Calu3 (cell line): ENCODE measurements around the gene ALDH3A2. TPM values are rescaled to one million over a fixed set of nuclear protein-coding genes. Genes with fewer than 3 reads are reported as not detected.
A peak's percentile ranks its signal among the peaks of the same experiment; 100 is the strongest.

Experiments
- BruUV-seq: library from RNA; stranded (reverse); fragments of 400-500 nt; replicated peaks from 2 replicates; lab custom pipeline; 2021; lab: Mats Ljungman, UMichigan
- CTCF ChIA-PET: fragments of 300-600 bp; sonication (Branson Sonifier 250); formaldehyde crosslinking; loops from one replicate; lab custom pipeline; 2022; ENCODE audit warnings: antibody characterized with exemption; lab: Charles Lee
- DNase-seq: peaks from one replicate; pipeline ENCODE4 v3.0.0; 2022
- H3K27ac Mint-ChIP-seq: one replicate; pipeline ENCODE4 v1.8.0; 2022; ENCODE audit warnings: mixed read lengths; ENCODE audit not compliant: unreplicated experiment
- H3K27me3 Mint-ChIP-seq: one replicate; pipeline ENCODE4 v1.8.0; 2022; ENCODE audit warnings: mixed read lengths; ENCODE audit not compliant: unreplicated experiment
- H3K36me3 Mint-ChIP-seq: one replicate; pipeline ENCODE4 v1.8.0; 2022; ENCODE audit warnings: mild to moderate bottlenecking, moderate library complexity, mixed read lengths; ENCODE audit not compliant: insufficient read depth, unreplicated experiment
- H3K4me1 Mint-ChIP-seq: one replicate; pipeline ENCODE4 v1.8.0; 2022; ENCODE audit warnings: mild to moderate bottlenecking, low read depth, mixed read lengths; ENCODE audit not compliant: unreplicated experiment
- H3K4me3 Mint-ChIP-seq: one replicate; pipeline ENCODE4 v1.8.0; 2022; ENCODE audit warnings: mild to moderate bottlenecking, low read depth, moderate library complexity, mixed read lengths; ENCODE audit not compliant: unreplicated experiment
- H3K9me3 Mint-ChIP-seq: one replicate; pipeline ENCODE4 v1.8.0; 2022; ENCODE audit warnings: low read depth, mixed read lengths; ENCODE audit not compliant: unreplicated experiment
- intact Hi-C: fragments of 100-400 bp; cut with micrococcal nuclease; formaldehyde crosslinking; loops from one replicate; pipeline ENCODE4 v1.10.0; 2022; ENCODE audit not compliant: unreplicated experiment
- total RNA-seq: library from RNA; stranded (reverse); gene quantifications from 2 replicates; pipeline ENCODE4 v1.2.3, GENCODE V29; 2022
- TF ChIP-seq, protein P1 (sequence below): fragments of 200-600 bp; IDR thresholded peaks from one replicate; pipeline ENCODE4 v1.8.0; 2022; ENCODE audit warnings: antibody characterized with exemption; ENCODE audit not compliant: unreplicated experiment

The ALDH3A2 gene
- total RNA-seq, 1 experiment from 2014 or later: 32.4 TPM

DNA sequence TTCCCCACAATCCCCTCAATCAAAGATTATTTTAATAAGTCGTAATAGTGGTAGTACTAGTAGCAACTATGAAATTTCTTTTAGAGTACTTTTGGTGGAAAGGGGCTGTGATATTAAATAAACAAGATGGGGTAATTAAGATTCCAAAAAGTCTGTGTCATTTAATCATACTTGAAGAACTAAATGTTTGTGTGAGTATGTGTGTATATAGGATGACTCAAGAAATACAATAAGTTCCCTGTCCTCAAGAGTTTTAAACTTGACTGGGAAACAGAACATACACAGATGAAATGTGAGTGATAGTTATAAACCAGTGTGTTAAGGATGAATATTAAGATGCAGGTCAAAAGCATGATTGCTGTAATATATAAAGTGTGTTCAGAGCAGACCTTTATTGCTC is 2.3 kb downstream of the ALDH3A2 start:
- CTCF ChIA-PET: no interaction called here
- no TSS peak for BruUV-seq
- H3K36me3 Mint-ChIP-seq: peaks cover 32% of the 10 kb centered on the region
- peak overlapping the region; percentile 75 for H3K4me3 Mint-ChIP-seq
- peaks cover 37% of the 10 kb centered on the region for H3K4me1 Mint-ChIP-seq
- no peak for DNase-seq
- peak overlapping the region; percentile 36 for H3K27ac Mint-ChIP-seq
- intact Hi-C loops: loop anchor here (10.0 kb wide), 1 partner anchor 94 kb away; the partner anchor contains the start of gene ALDH3A1
- H3K9me3 Mint-ChIP-seq: no peaks in the 10 kb centered on the region
- H3K27me3 Mint-ChIP-seq: no peaks in the 10 kb centered on the region
- TF ChIP-seq, protein P1, sequence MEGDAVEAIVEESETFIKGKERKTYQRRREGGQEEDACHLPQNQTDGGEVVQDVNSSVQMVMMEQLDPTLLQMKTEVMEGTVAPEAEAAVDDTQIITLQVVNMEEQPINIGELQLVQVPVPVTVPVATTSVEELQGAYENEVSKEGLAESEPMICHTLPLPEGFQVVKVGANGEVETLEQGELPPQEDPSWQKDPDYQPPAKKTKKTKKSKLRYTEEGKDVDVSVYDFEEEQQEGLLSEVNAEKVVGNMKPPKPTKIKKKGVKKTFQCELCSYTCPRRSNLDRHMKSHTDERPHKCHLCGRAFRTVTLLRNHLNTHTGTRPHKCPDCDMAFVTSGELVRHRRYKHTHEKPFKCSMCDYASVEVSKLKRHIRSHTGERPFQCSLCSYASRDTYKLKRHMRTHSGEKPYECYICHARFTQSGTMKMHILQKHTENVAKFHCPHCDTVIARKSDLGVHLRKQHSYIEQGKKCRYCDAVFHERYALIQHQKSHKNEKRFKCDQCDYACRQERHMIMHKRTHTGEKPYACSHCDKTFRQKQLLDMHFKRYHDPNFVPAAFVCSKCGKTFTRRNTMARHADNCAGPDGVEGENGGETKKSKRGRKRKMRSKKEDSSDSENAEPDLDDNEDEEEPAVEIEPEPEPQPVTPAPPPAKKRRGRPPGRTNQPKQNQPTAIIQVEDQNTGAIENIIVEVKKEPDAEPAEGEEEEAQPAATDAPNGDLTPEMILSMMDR: no peak

DNA sequence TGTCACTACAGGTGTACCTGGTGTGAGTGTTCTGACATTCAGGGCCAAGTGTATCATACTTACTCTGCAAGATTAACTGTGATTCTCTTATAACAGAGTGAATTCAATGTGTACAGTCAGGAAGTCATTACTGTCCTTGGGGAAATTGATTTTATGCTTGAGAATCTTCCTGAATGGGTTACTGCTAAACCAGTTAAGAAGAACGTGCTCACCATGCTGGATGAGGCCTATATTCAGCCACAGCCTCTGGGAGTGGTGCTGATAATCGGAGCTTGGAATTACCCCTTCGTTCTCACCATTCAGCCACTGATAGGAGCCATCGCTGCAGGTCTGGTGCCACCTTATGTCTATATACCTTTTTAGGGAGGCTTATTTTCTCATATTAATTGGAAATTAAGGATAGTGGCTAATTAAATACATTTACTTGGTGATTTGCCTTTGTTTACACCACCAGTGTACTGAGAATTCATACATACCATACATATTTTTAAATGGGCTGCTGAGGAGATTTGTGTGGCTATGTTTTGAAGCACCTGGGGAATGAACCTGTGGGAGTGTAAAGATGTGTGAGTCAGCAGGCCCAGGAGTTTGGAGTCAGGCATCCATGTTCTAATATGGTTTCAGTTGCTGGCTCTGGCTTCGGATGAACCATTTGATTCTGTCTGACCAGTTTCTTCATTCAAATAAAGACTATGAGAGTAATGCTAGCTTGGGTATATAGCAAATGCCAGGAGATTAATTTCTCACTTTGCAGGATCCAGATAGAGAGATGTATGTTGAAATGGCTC is 3.1 kb downstream of the ALDH3A2 start:
- CTCF ChIA-PET: no interaction called here
- peaks cover 32% of the 10 kb centered on the region for H3K36me3 Mint-ChIP-seq
- peaks cover 35% of the 10 kb centered on the region for H3K4me1 Mint-ChIP-seq
- peak overlapping the region; percentile 17 for H3K4me3 Mint-ChIP-seq
- peak overlapping the region; percentile 73 for H3K27ac Mint-ChIP-seq
- H3K9me3 Mint-ChIP-seq: no peaks in the 10 kb centered on the region
- no TSS peak for BruUV-seq
- DNase-seq: no peak
- intact Hi-C loops: loop anchor here (10.0 kb wide), 1 partner anchor 93 kb away; the partner anchor contains the start of gene ALDH3A1
- TF ChIP-seq, protein P1: no peak
- no peaks in the 10 kb centered on the region for H3K27me3 Mint-ChIP-seq

DNA sequence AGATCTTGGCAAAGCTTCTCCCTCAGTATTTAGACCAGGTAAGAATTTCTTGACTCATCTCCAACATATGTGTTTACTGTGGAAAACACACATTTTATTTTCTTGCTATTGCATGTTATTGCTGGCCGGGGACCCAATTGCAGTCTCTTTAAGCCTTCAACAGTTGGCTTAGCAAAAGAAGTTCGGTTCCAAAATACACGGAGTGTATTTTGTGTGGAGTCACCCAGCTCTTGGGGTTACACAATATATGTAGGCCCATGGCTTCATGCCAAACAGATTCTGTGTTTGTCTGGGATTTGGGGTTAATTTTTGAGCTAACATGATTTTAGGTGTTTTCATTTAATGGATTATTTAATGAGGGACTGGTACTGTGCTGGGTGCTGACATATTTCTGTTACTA is 4.0 kb downstream of the ALDH3A2 start:
- intact Hi-C loops: loop anchor here (10.0 kb wide), 1 partner anchor 92 kb away; the partner anchor contains the start of gene ALDH3A1
- Mint-ChIP-seq H3K9me3 (no peaks in the 10 kb centered on the region), H3K27ac (no peak overlapping the region), H3K4me3 (no peak overlapping the region), H3K4me1 (peaks cover 26% of the 10 kb centered on the region), H3K27me3 (no peaks in the 10 kb centered on the region), H3K36me3 (peaks cover 26% of the 10 kb centered on the region)
- no peak for DNase-seq
- TF ChIP-seq, protein P1: no peak
- CTCF ChIA-PET: no interaction called here
- BruUV-seq: no TSS peak

DNA sequence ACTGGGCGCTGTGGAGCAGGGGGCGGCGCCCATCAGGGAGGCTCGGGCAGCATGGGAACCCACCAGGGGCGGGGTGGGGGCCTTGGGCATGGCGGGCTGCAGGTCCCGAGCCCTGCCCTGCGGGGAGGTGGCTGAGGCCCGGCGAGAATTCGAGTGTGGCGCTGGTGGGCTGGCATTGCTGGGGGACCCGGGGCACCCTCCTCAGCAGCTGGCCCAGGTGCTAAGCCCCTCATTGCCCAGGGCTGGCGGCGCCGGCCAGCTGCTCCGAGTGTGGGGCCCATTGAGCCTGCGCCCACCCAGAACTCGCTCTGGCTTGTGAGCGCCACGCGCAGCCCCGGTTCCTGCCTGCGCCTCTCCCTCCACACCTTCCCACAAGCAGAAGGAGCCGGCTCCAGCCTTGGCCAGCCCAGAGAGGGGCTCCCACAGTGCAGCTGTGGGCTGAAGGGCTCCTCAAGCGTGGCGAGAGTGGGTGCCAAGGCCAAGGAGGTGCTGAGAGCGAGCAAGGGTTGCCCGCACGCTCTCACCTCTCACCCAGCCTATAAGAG is 5.9 kb downstream of the ALDH3A2 start:
- no peak overlapping the region for H3K27ac Mint-ChIP-seq
- intact Hi-C loops: loop anchor here (10.0 kb wide), 1 partner anchor 90 kb away; the partner anchor contains the start of gene ALDH3A1
- DNase-seq: no peak
- peaks cover 7% of the 10 kb centered on the region for H3K36me3 Mint-ChIP-seq
- no TSS peak for BruUV-seq
- H3K27me3 Mint-ChIP-seq: no peaks in the 10 kb centered on the region
- CTCF ChIA-PET: no interaction called here
- no peak overlapping the region for H3K4me3 Mint-ChIP-seq
- H3K4me1 Mint-ChIP-seq: peaks cover 20% of the 10 kb centered on the region
- H3K9me3 Mint-ChIP-seq: no peaks in the 10 kb centered on the region
- TF ChIP-seq, protein P1: no peak
